GM18909 (cell line): Measurements from ENCODE around the gene USP49.

Source experiments
- ATAC-seq: cut with Tn5 transposase; IDR thresholded peaks from one replicate; pipeline ENCODE4 v1.9.1; 2021; ENCODE audit warnings: mild to moderate bottlenecking; ENCODE audit not compliant: unreplicated experiment, poor library complexity

Gene USP49

DNA sequence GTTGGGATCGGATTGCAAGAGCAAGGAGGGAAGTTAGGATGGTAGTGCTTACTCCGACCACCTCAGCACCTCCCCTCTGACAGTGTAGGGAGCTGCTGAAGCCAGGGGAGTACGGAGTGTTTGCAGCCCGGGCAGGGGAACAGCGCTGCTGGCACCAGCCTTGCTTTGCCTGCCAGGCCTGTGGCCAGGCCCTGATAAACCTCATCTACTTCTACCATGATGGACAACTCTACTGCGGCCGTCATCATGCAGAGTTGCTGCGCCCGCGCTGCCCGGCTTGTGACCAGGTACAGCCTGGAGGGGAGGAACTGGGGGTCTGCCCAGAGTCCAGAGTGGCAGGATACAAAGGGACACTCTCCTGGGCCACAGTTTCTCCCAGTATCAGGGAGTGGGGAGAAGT lies 109.9 kb downstream of the USP49 start:
- no peak for ATAC-seq

DNA sequence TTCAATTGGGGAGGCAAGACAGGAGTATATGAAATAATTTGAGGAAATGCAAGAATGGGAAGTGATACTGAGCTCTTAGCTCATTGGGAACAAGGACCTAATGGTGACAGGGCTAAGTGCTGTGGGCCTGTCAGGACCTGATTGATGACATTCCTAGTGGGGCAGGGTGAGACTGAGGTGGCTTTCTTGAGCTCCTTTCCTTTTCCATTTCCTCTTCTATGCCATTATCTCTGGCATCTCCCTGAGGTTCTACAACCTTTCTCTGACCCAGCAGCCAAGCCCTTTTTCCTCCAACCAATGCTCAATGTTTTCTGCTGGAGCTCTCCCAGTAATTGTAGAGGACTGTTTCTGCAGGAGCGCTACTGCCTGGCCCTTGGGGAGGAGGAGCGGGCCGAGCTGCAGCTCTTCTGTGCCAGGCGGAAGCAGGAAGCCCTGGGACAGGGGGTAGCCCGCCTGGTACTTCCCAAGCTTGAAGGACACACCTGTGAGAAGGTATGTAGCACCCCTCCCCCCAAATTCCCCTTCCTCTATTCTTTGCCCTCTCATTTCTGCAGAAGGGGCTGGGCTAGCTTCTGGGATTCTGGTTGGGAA lies 110.5 kb downstream of the USP49 start:
- ATAC-seq = no peak

DNA sequence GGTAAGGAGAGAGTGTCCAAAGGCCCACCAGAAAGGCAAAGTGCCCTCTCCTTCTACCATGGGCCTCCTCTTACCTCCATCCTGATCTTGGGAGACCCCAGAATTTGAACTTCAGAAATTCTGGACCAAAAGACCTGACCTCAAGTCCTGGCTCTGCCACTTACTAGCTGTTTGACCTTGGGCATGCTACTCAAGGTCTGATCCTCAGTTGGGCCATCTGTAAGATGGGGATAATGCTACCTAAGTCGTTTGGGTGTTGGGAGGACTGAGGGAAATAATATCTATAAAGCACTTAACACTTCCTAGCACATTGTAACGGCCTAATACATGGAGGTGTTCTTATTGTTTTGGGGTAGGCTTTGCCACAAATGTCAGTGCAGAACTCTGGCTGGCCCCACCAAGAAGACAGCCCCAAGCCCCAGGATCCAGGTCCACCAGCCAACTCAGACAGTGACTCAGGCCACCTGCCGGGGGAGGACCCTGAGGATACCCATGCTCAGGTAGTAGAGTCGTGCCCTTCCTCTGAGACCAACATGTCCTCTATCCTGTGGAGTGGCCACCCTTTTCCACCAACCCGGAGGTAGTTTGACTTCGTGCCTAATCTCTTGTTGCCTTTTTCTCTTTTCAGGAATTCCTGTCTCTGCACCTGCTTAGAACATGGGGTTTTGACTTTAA lies 111.9 kb downstream of the USP49 start:
- no peak for ATAC-seq

DNA sequence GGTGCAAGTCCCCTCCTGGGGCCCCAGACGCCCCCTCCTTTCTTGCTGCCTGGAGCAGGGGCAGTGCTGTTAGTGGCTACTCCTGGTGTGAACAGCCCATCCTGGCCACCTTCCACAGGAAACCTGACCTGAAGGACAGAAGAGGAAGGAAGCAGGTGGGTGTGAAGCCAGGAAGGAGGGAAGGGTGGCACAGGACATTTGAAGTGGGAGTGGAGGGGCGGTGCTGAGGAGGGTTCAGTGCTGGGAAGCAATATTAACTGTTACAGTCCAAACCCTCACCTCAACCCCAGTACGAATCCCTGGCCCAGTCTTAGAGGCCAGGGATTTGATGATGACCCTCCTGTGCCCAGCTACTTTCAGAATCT lies 113.8 kb downstream of the USP49 start:
- no peak for ATAC-seq

DNA sequence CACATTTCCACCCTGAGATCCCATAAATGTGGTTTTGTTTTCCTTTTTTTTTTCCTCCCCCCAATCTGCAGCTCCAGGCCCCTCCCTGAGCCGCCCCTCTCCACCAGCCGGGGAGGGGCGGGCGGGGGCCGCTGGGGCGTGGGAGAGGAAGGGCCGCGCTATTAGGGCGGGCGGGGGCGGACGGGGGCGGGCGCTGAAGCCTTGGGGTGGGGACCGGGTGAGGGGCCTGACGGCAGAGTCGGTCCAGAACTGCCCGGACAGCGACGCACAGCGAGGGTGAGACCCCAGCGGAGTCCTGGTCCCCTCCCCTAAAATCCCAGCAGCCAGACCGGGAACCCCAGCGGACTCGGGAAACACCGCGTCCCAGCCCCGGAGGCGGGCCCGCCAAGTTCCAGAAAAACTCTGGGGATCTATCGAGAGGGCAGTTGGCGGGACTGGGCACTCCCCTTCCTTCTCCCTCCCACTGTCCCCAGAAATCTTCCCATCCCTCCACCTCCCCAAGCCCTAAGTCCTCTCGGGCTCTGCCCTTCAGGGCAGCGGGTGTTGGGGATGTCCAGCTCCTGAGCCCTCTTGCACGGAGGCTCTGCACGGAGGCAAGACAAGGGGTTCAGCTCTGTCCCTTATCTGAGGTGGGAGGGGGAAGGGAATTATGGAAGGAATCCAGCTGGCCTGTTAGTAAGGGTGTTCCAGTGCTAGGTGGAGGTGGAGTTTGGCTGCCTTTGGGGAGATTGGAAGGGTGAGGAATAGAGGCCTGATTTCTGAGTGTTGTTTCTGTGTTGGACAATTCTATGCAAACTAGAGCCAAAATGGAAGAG lies 114.4 kb downstream of the USP49 start, which contains the start of gene PRICKLE4:
Gene PRICKLE4, plus strand, starts transcription at position 232 of the 815 bp plus-strand sequence. CDS start 2,692 bp downstream, outside the sequence.
- no peak for ATAC-seq

DNA sequence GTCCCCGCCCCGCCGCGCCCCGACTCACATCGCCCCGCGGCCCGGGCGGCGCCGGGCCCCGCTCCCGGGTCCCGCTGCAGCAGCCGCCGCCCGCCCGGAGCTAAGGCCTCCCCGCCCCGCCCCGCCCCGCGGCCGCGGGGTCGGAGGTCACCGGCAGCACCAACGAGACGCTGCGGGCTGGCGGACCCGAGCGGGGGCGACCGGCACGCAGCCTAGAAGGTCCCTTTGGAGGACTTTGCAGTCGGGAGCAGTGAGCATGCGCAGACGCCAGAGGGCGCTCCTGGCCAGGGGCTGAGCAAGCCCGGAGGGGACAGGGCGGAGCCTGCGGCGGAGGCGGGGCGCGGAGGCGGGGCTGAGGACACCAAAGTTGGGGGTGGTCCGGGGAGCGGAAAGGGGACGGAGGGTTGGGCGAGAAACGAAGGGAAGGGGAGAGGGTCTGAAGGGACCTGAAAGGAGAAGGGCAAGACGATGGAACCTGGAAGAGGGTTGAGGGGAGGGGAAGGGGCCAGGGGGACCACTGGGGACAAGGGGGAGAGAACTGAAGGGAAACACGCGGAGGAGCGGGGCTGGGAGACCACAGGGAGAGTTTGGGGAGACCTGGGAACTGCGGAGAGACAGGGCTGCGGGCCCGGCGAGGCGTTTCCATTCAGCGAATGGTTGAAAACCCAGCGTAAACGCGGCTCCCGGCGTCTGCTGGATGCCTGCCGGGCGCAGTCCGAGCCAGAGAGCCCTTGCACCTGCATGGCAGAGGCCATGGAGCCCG lies 115.2 kb downstream of the USP49 start, which contains the start of gene FRS3:
Gene FRS3, minus strand, starts transcription at position 113 of the 763 bp plus-strand sequence. CDS start 2,913 bp downstream, outside the sequence.
- ATAC-seq = peak; percentile 91

DNA sequence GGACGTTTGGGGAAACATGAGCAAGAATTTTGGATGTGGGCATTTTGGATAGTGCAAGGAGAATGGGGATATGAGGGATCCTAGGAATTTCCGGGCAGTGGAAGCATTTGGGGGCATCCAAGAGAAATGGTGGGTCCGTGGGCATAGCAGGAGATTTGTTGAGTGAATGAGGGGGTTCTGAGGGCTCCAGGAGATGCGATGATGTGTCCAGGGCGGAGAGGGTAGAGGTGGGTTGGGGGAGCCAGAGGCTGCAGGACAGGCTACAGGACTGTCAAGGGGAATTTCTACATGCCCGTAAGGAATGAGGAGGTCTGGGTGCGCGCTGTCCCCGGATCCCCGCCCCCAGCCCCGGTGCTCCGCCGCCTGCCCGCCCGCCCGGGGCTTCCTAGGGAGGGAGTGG lies 115.8 kb downstream of the USP49 start:
- peak; percentile 17 for ATAC-seq

DNA sequence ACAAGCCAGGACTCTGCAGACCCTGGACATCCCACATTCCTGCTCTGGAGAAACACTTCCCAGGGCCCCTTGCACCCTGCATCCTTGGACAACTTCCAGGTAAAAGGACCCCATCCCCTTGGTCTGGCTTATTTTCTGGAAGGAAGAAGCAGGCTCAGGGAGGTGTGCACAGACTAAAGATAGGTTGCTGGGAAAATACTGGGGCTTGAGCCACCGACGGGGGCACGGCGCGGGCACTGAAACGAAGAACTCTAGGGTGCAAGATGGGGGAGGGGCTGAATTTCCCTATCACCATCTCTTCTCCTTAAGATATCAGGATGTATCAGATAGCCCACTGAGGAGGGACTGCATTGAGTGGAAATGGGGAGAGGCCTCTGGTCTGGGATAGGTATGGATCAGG lies 116.3 kb downstream of the USP49 start:
- no peak for ATAC-seq

DNA sequence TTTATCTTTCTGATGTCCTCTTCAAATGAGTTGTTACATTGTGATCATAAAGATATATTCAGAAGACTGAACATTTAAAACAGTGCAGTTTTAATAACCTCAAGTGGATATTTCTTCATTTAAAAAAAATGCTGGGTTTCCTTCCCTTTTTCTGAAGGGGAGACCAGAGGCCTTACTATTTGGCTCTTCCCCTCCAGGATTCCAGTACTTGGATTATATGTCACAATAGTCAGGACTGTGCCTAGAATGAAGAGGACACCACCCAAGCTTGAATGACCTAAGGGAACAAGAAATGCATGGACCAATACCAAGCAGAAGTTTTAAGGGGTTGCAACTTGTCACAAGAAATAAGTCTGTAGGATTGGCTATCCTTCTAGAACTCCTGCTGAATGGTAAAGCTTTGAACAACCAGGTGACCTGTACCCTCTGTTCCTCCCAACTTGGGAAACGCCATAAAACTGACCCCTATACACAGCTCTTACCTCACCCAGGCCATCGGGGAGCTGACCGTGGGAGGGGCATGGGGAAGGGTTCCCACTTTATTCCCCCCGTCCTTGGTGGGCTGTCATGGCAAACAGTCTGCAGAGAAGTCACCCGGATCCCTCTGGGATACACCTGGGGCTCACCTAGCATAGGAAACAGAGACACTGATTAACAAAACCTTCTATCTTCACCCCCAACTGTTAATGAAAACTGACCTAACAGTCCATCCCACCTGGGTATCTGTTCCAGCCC lies 117.5 kb downstream of the USP49 start:
- ATAC-seq = no peak

DNA sequence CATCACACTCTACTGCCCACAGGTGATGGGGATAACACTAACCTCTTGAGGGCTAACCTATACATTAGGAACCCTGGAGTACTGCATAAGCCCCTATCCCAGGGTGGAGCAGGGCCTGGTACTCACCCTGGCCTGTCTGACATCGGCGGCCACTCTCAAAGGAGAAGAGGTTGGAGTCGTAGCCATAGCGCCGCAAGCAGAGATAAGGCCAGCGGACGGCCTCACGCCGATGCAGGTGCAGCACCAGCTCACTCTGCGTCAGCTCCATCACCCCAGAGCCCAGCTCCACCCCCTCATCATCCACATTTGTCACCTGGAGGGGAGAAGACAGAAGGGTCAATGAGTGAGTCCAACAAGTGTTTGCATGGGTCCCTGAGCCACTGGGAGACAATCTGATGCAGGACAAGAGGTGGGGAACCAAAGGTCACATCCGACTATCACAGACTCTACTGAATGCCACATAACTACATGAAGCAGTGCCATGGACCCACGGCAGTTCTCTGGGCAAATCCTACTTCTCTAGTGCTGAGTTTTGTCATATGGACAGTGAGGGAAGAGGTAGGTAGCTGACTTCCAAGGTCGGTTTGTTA lies 119.8 kb downstream of the USP49 start:
- no peak for ATAC-seq

DNA sequence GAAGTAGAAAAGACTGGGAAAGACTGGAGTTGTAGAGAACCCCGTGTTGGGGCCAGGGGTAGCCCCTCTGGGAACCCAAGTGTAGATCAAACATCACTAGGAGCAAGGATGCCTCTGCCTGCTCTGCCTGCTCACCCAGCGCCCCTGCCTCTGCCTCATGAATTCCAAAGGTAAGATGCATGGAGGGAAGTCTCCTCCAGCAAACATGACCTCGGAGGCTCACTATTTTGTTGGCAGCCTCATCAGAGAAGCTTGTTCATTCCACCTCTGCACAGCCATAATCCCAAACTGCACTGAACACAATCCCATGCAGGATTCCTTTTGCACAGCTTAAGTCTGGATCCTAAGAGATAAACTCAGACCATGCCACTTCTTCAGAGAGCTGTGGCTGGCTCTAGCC lies 120.3 kb downstream of the USP49 start:
- no peak for ATAC-seq

DNA sequence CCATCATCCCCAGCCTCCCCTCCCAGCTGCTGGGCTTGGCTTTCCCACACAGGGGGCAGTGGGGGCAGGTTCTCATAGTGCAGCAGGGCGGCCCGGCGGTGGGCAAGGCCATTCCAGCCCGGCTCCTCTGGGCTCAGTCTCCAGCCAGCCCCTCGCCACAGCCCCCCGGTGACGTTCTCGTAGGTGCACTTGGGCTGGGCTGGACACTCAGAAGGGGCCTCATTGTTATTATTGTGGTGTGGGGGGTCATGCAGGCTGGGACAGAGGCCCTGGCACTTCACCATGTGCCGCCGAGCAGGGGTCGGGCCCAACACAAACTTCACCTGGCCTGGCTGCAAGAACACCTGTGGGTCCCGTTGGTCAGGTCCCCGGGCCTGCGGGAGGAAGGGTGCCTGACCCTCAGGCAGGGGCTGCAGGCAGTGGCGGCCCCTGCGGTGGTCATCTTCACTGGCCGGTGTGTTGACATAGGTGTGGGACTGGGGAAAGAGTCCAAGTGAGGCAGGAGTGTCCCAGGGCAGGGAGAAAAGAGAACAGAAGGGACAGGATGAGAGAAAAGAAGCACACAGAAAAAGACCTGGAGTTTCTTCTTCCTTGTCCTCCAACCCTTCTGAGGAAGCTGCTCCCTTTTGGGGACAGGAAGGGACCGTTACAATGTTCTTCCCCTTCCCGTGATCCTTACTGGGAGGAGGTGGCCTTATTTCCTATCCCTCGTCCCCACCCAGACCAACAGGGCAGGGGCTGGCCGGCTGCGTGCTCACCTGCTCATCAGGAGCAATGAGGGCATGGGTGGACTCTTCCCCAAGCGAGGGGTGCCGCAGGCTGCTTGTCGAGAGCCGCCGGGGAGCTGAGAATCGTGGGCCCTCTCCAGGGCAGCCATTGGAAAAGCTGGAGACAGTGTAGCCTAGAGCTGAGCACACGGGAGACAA lies 123.9 kb downstream of the USP49 start:
- ATAC-seq = no peak

DNA sequence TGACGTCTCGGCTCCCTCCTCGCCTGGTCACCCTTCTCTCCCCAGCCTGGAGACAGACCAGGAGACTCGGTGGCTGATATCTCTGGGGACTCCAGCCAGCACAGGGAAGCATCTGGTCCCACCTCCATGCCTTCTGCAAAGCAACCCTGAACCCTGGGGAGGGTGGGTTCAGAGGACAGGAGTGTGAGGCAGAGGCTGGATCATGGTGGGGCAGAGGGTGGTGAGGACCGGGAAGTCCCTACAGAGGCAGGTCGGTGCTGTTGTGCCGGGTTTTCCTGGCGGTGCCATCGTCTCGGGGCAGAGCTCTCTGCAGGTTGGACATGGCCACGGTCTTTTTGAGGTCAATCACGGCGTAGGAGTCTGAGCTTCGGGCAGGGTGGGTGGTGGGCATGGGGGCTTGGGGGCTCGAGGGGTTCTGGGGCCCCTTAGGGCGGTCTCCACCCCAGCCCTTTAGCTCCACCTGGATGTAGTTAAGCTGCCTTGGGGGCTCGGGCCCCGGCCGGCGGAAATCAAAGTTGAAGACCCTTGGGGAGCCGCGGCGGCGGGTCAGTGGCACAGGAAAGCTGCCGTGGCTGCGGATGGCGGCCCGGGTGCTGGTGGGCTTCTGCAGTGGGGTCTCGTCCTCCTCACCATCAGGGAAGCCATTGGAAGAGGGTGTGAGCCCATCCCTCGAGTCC lies 124.7 kb downstream of the USP49 start:
- no peak for ATAC-seq

DNA sequence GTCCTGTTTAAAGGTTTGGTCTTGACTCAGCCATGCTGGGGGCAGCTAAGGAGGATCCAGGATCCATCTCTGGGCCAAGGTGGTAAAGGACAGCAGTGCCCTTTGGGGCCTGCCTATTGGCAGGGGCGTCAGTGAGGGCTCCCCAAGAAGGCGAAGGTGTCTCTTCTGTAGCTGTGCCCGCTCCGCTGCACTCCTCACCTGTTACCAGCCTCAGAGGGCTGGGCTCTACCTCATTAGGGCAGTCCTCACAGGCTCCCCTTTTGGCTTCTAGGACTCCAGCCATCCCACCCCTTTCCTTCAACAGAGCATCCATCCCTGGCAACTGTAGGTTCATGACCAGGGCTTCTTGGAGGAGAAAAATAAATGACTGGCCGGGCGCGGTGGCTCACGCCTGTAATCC lies 125.8 kb downstream of the USP49 start:
- no peak for ATAC-seq

DNA sequence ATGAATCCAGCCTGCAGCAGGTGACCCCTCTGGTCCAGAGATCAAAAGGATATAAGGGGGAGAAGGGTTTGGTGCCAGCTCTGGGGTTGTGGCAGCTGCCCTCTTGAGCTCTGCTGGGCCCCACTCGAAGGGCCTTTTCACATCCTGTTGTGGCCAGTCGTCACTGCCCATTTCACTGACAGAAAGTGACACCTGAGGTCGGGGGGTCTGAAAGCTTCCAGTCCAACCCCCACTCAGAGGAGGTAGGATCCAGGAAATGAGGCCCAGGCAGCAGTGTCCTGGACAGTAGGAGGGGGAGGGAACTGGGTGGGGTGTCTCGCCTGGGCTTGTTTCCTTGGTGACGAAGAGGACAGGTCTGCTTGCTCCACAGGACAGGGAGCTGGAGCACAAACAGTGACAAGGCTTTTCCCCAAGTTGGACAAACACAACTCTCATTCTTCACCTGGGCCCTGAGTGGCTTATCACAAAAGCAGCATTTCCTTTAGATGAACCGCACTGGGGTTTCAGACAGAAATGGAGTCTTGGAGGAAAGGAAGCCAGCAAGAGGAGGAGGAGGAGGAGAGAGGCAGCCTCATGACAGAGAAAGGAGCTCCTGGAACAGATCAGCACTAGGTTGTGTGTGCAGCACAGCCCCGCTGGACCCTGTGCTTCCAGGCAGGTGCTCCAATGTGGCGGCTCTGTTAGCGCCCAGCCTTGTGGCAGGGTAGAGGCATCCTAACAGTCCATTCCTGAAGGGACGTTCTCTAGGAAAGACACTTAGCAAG lies 126.4 kb downstream of the USP49 start:
- no peak for ATAC-seq

DNA sequence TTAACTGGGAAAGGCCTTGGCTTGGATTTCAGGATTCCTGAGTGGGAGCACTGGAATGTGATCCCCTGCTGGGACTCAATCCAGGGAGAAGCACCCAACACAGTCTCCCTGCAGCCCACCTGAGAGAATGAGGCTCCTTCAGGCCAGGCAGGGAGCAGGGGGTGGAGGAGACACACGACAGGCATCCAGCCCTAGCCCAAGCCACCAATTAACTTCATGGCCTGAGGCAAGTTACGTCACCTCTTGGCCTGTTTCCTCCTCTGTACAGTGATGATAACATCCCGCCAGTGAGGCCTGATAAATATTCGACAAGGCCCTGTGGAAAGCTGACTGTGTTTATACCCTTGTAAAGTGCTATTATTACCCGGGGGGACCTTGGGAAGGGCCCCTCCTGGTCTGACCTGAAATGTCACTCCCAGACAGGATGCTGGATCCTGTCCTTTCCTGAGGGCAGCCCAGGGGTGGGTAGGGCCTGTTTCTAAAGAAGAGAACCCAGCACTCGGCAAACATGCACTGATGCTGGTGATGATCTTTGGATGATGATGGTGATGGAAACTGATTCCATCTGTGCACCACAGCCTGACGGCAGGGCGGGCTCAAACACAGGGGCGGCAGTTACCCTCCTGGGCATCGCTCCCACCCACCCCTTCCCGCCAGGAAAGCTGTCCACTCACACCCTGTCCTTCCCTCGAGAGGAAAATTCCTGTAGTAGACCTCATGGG lies 127.9 kb downstream of the USP49 start:
- ATAC-seq = no peak
